DND-41 (cell line): Measurements from ENCODE around the gene ADRB2.

ENCODE experiments used
- ATAC-seq: fragments of 200-7000 bp; cut with Tn5 transposase; 3 replicates; pipeline ENCODE4 v1.9.1; 2021; ENCODE audit warnings: low read depth; ENCODE audit not compliant: insufficient read depth
- DNase-seq: peaks from one replicate; pipeline ENCODE4 v3.0.0-alpha.2; 2020
- H2AFZ ChIP-seq: 2 replicates; pipeline ENCODE4 v1.6.0; 2012; ENCODE audit warnings: low read depth, low read length
- H3K27ac ChIP-seq: 2 replicates; pipeline ENCODE4 v1.5.1; 2012; ENCODE audit warnings: low read length, inconsistent platforms
- H3K27me3 ChIP-seq: fragments of 200-600 bp; sonication (generic); 2 replicates; pipeline ENCODE4 v1.6.0; 2012; ENCODE audit warnings: low read length, mild to moderate bottlenecking, inconsistent platforms; ENCODE audit not compliant: insufficient read depth, poor library complexity
- H3K36me3 ChIP-seq: 2 replicates; pipeline ENCODE4 v1.5.1; 2012; ENCODE audit warnings: low read length, inconsistent platforms; ENCODE audit not compliant: insufficient read depth
- H3K4me1 ChIP-seq: 2 replicates; pipeline ENCODE4 v1.5.1; 2012; ENCODE audit warnings: mild to moderate bottlenecking, low read length; ENCODE audit not compliant: insufficient read depth
- H3K4me2 ChIP-seq: 2 replicates; pipeline ENCODE4 v1.6.0; 2012; ENCODE audit warnings: mild to moderate bottlenecking, moderate library complexity, low read length, inconsistent platforms; ENCODE audit not compliant: insufficient read depth
- H3K4me3 ChIP-seq, 2 experiments: fragments of 200-600 bp in 1 of 2; shearing (Covaris generic) in 1 of 2; 2 replicates each; pipeline ENCODE4 v1.5.1; 2012 to 2016; ENCODE audit warnings: inconsistent platforms in 2 of 2, low read length in 2 of 2, mild to moderate bottlenecking in 2 of 2, low read depth in 1 of 2, moderate library complexity in 1 of 2
- H3K79me2 ChIP-seq: 2 replicates; pipeline ENCODE4 v1.6.0; 2012; ENCODE audit warnings: low read length, inconsistent platforms; ENCODE audit not compliant: insufficient read depth
- H3K9ac ChIP-seq: 2 replicates; pipeline ENCODE4 v1.6.0; 2012; ENCODE audit warnings: low read depth, mild to moderate bottlenecking, inconsistent platforms, low read length, moderate library complexity
- H3K9me3 ChIP-seq: 2 replicates; pipeline ENCODE4 v1.5.1; 2012; ENCODE audit warnings: low read length, moderate library complexity, mild to moderate bottlenecking, inconsistent platforms; ENCODE audit not compliant: insufficient read depth, severe bottlenecking
- H4K20me1 ChIP-seq: 2 replicates; pipeline ENCODE4 v1.6.0; 2012; ENCODE audit warnings: low read length; ENCODE audit not compliant: insufficient read depth
- CTCF ChIP-seq: IDR thresholded peaks from 2 replicates; pipeline ENCODE4 v1.5.1; 2012; ENCODE audit warnings: borderline replicate concordance, low read length, moderate library complexity, mild to moderate bottlenecking; ENCODE audit not compliant: poor library complexity, severe bottlenecking; ENCODE audit errors: extremely low read depth
- EZH2 ChIP-seq: IDR thresholded peaks from 3 replicates; pipeline ENCODE4 v1.6.1; 2012; ENCODE audit warnings: borderline replicate concordance, low read depth, mild to moderate bottlenecking, moderate library complexity, low read length, inconsistent platforms; ENCODE audit not compliant: severe bottlenecking

Gene ADRB2

GRCh38 chr5:148788636-148789035 is 37.8 kb upstream of the ADRB2 start:
- H3K27me3 ChIP-seq: peaks cover 3% of the 10 kb centered on the region
- no peak overlapping the region for H3K27ac ChIP-seq
- ATAC-seq (no peak), DNase-seq (no peak)
- H3K79me2 ChIP-seq: no peaks in the 10 kb centered on the region
- no peak overlapping the region for H3K4me3 ChIP-seq
- H3K9me3 ChIP-seq: no peaks in the 10 kb centered on the region
- no peaks in the 10 kb centered on the region for H3K36me3 ChIP-seq
- no peak overlapping the region for H3K9ac ChIP-seq
- no peak overlapping the region for H2AFZ ChIP-seq
- H4K20me1 ChIP-seq: no peaks in the 10 kb centered on the region
- H3K4me1 ChIP-seq: no peaks in the 10 kb centered on the region
- H3K4me2 ChIP-seq: no peak overlapping the region
- TF ChIP-seq EZH2: no peak
- no peak for TF ChIP-seq CTCF

GRCh38 chr5:148790545-148791333 is 35.7 kb upstream of the ADRB2 start:
- H3K4me1 ChIP-seq: no peaks in the 10 kb centered on the region
- no peak for ATAC-seq
- H3K79me2 ChIP-seq: no peaks in the 10 kb centered on the region
- H3K27me3 ChIP-seq: peaks cover 3% of the 10 kb centered on the region
- H3K4me3 ChIP-seq: no peak overlapping the region
- no peak overlapping the region for H3K9ac ChIP-seq
- no peak overlapping the region for H2AFZ ChIP-seq
- H3K4me2 ChIP-seq: no peak overlapping the region
- H3K36me3 ChIP-seq: no peaks in the 10 kb centered on the region
- TF ChIP-seq EZH2 (no peak), CTCF (no peak)
- no peaks in the 10 kb centered on the region for H4K20me1 ChIP-seq
- H3K9me3 ChIP-seq: no peaks in the 10 kb centered on the region
- DNase-seq: no peak
- H3K27ac ChIP-seq: no peak overlapping the region

GRCh38 chr5:148791334-148791667 is 35.1 kb upstream of the ADRB2 start:
- no peak overlapping the region for H3K27ac ChIP-seq

More at GRCh38 chr5:148791334-148791667, 35.1 kb upstream of the ADRB2 start:
- Histone ChIP-seq H3K9me3 (no peaks in the 10 kb centered on the region), H3K4me3 (no peak overlapping the region), H2AFZ (no peak overlapping the region), H3K4me2 (no peak overlapping the region), H4K20me1 (no peaks in the 10 kb centered on the region), H3K79me2 (no peaks in the 10 kb centered on the region), H3K27me3 (peaks cover 3% of the 10 kb centered on the region), H3K36me3 (no peaks in the 10 kb centered on the region), H3K9ac (no peak overlapping the region), H3K4me1 (no peaks in the 10 kb centered on the region)
- ATAC-seq: no peak
- TF ChIP-seq CTCF (no peak), EZH2 (no peak)
- no peak for DNase-seq
